PC-9 (cell line): Measurements from ENCODE around the gene ADAM30.

Experiments used
- CTCF ChIP-seq: fragments of 200-600 bp; sonication (generic); conservative IDR thresholded peaks from 2 replicates; pipeline ENCODE4 v1.6.1; 2017; ENCODE audit warnings: mixed run types, antibody characterized with exemption, mild to moderate bottlenecking, moderate library complexity
- EZH2 ChIP-seq: fragments of 200-600 bp; sonication (generic); IDR thresholded peaks from 2 replicates; pipeline ENCODE4 v1.8.0; 2017; ENCODE audit warnings: antibody characterized with exemption, low read depth

- no peak for TF ChIP-seq EZH2
- TF ChIP-seq CTCF = no peak
Observed at GRCh38 chr1:119908661-119909060, 12.3 kb upstream of the ADAM30 start.
